ENCODE data around the gene MCTP1. TPM values are rescaled to one million over a fixed set of nuclear protein-coding genes. Genes with fewer than 3 reads are reported as not detected.
A peak's percentile ranks its signal among the peaks of the same experiment; 100 is the strongest.

The MCTP1 gene
- total RNA-seq, 1 donor from 2014 or later = 3.4 TPM

- no peaks in the 10 kb centered on the region for H3K27me3 Mint-ChIP-seq (ENCODE audit: low read depth)
- peak overlapping the region; percentile 47 for H3K27ac Mint-ChIP-seq (ENCODE audit: unreplicated experiment)
- peaks cover 12% of the 10 kb centered on the region for H3K4me1 Mint-ChIP-seq (ENCODE audit: low read depth)
- H3K9me3 Mint-ChIP-seq (ENCODE audit: low read depth) = no peaks in the 10 kb centered on the region
- H3K4me3 Mint-ChIP-seq (ENCODE audit: unreplicated experiment) = no peak overlapping the region
- no peaks in the 10 kb centered on the region for H3K36me3 Mint-ChIP-seq (ENCODE audit: low read depth)
- no peak for TF ChIP-seq CTCF (IDR thresholded peaks at IDR 0.05)
- DNase-seq (ENCODE audit: low spot score) = no peak
Measured at GRCh38 chr5:94793816-94794198, 491.1 kb downstream of the MCTP1 start.

GRCh38 chr5:94793113-94793815 is 491.6 kb downstream of the MCTP1 start:
- Mint-ChIP-seq H3K4me1 (ENCODE audit: low read depth) (peaks cover 12% of the 10 kb centered on the region), H3K27ac (ENCODE audit: unreplicated experiment) (peak overlapping the region; percentile 47), H3K4me3 (ENCODE audit: unreplicated experiment) (no peak overlapping the region), H3K27me3 (ENCODE audit: low read depth) (no peaks in the 10 kb centered on the region), H3K36me3 (ENCODE audit: low read depth) (no peaks in the 10 kb centered on the region), H3K9me3 (ENCODE audit: low read depth) (no peaks in the 10 kb centered on the region)
- no peak for TF ChIP-seq CTCF (IDR thresholded peaks at IDR 0.05)
- no peak for DNase-seq (ENCODE audit: low spot score)

GRCh38 chr5:94791829-94792228 is 493.1 kb downstream of the MCTP1 start:
- Mint-ChIP-seq H3K27ac (ENCODE audit: unreplicated experiment) (no peak overlapping the region), H3K9me3 (ENCODE audit: low read depth) (no peaks in the 10 kb centered on the region), H3K36me3 (ENCODE audit: low read depth) (no peaks in the 10 kb centered on the region), H3K4me3 (ENCODE audit: unreplicated experiment) (no peak overlapping the region), H3K27me3 (ENCODE audit: low read depth) (no peaks in the 10 kb centered on the region), H3K4me1 (ENCODE audit: low read depth) (peaks cover 12% of the 10 kb centered on the region)
- DNase-seq (ENCODE audit: low spot score) = no peak
- TF ChIP-seq CTCF (IDR thresholded peaks at IDR 0.05) = no peak

- TF ChIP-seq CTCF (IDR thresholded peaks at IDR 0.05) = no peak
- Mint-ChIP-seq H3K4me3 (ENCODE audit: unreplicated experiment) (no peak overlapping the region), H3K27ac (ENCODE audit: unreplicated experiment) (no peak overlapping the region), H3K4me1 (ENCODE audit: low read depth) (peaks cover 8% of the 10 kb centered on the region), H3K36me3 (ENCODE audit: low read depth) (no peaks in the 10 kb centered on the region), H3K27me3 (ENCODE audit: low read depth) (no peaks in the 10 kb centered on the region), H3K9me3 (ENCODE audit: low read depth) (no peaks in the 10 kb centered on the region)
- no peak for DNase-seq (ENCODE audit: low spot score)
Measured at GRCh38 chr5:94788527-94788926, 496.4 kb downstream of the MCTP1 start.

- peak; percentile 70 for TF ChIP-seq CTCF (IDR thresholded peaks at IDR 0.05)
- Mint-ChIP-seq H3K27me3 (ENCODE audit: low read depth) (no peaks in the 10 kb centered on the region), H3K4me1 (ENCODE audit: low read depth) (no peaks in the 10 kb centered on the region), H3K4me3 (ENCODE audit: unreplicated experiment) (no peak overlapping the region), H3K36me3 (ENCODE audit: low read depth) (no peaks in the 10 kb centered on the region), H3K9me3 (ENCODE audit: low read depth) (no peaks in the 10 kb centered on the region), H3K27ac (ENCODE audit: unreplicated experiment) (no peak overlapping the region)
- DNase-seq (ENCODE audit: low spot score) = no peak
Measured at GRCh38 chr5:94784536-94785505, 500.1 kb downstream of the MCTP1 start.
